Esophagus muscularis mucosa (tissue), 3 donors: ENCODE measurements around the gene TTC27.

Experiments used
- POLR2A ChIP-seq: fragments of 450-650 bp; IDR thresholded peaks from one replicate; pipeline ENCODE4 v1.6.1; 2017; ENCODE audit warnings: antibody characterized with exemption, moderate library complexity, mild to moderate bottlenecking, low read depth
- TF ChIP-seq, protein P1 (sequence below), 3 experiments: fragments of 200-600 bp in 2 of 3; fragments of 450-650 bp in 1 of 3; sonication (generic) in 2 of 3; IDR thresholded peaks; one replicate each; pipeline ENCODE4 v1.5.1; 2017 to 2019; ENCODE audit warnings: antibody characterized with exemption in 3 of 3, mild to moderate bottlenecking in 2 of 3, moderate library complexity in 1 of 3

DNA sequence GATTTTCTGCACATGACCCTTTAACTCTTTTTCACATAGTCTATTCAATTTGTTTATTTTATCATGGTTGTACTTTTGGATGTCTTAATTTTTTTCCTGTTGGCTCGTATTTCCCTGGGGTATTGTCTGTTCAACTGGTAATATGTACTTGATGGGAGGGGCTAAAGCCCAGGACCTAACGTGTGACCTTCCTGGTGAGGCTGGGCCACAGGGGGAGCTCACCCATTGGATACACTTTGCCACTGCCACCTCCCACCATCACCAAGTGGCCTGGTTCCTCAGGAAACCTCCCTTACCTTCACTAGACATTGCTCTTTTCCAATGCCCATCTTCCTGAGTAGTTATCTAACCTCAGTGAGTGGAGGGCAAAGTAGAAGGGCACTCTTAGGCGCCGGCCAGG is 175.0 kb downstream of the TTC27 start:
- TF ChIP-seq, protein P1, sequence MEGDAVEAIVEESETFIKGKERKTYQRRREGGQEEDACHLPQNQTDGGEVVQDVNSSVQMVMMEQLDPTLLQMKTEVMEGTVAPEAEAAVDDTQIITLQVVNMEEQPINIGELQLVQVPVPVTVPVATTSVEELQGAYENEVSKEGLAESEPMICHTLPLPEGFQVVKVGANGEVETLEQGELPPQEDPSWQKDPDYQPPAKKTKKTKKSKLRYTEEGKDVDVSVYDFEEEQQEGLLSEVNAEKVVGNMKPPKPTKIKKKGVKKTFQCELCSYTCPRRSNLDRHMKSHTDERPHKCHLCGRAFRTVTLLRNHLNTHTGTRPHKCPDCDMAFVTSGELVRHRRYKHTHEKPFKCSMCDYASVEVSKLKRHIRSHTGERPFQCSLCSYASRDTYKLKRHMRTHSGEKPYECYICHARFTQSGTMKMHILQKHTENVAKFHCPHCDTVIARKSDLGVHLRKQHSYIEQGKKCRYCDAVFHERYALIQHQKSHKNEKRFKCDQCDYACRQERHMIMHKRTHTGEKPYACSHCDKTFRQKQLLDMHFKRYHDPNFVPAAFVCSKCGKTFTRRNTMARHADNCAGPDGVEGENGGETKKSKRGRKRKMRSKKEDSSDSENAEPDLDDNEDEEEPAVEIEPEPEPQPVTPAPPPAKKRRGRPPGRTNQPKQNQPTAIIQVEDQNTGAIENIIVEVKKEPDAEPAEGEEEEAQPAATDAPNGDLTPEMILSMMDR (IDR thresholded peaks at IDR 0.05): no peak
- TF ChIP-seq POLR2A: no peak
